ENCODE measurements around the gene FCMR. TPM values are rescaled to one million over a fixed set of nuclear protein-coding genes. Genes with fewer than 3 reads are reported as not detected.

The FCMR gene
- total and polyA plus RNA-seq, 4 donors, result 0.70 to 3.6 (median 1.7) TPM

DNA sequence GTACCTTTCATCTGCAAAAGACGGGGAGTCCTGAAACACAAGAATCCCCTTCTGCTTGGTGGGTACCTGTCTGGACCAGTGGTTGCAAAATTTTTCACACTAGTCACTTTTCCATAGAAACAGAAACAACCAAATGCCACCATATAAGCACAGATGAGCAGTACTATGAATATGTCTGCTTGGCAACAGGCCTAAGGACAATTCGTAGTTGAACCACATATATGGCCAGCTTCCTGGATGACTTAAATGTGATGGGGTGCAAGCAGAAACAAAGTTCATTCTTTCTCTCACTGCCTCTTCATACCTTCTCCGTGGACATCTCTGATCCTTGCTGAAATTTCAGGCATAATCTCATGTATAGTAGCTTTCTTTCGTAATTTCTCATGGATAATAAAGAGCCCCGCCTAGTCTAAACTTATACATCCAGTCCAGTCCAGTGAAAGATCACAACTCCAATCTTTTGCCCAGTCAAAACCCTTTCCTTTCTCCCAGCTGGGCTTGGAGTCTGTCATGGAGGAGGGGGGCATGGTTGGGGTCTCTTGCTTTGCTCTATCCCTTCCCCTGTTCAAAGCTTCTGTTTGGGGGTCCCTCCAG lies 41.5 kb upstream of the FCMR start:
- 89% methylated on average over 5 of the region's 5 CpGs for WGBS

GRCh38 chr1:206962272-206962671 lies 40.5 kb upstream of the FCMR start:
- H3K27me3 ChIP-seq (ENCODE audit: control insufficient read depth in 4 of 4, insufficient read depth in 4 of 4, low read length in 3 of 4), result no peaks in the 10 kb centered on the region
- peaks cover 0 to 10% (median 0%) of the 10 kb centered on the region in 4 donors for H3K36me3 ChIP-seq (ENCODE audit: control insufficient read depth in 4 of 4, insufficient read depth in 3 of 4, low read depth in 1 of 4, low read length in 3 of 4)
- DNase-seq (ENCODE audit: low spot score), result no peak
- H3K9ac ChIP-seq (ENCODE audit: low read depth in 1 of 2, low read length in 2 of 2), result no peak overlapping the region
- H3K4me1 ChIP-seq (ENCODE audit: control insufficient read depth in 4 of 4, insufficient read depth in 4 of 4, low read length in 3 of 4), result peaks cover 0 to 2% (median under 1%) of the 10 kb centered on the region in 4 donors
- WGBS, result 90% methylated on average over 7 of the region's 7 CpGs
- no peak overlapping the region for H3K27ac ChIP-seq (ENCODE audit: low read depth in 1 of 2, low read length in 2 of 2)
- H3K9me3 ChIP-seq (ENCODE audit: control insufficient read depth in 4 of 4, low read length in 3 of 4), result no peaks in the 10 kb centered on the region
- H3K4me3 ChIP-seq (ENCODE audit: low read depth in 1 of 3, low read length in 3 of 3), result no peak overlapping the region
- TF ChIP-seq JUND (IDR thresholded peaks at IDR 0.05) (no peak), NR2F2 (IDR thresholded peaks at IDR 0.05) (no peak), FOXA1 (IDR thresholded peaks at IDR 0.05) (no peak), ZBTB33 (IDR thresholded peaks at IDR 0.05) (no peak), SP1 (IDR thresholded peaks at IDR 0.05) (no peak), EGR1 (IDR thresholded peaks at IDR 0.05; ENCODE audit: low read depth in 2 of 2) (no peak), MAX (IDR thresholded peaks at IDR 0.05) (no peak), HNF4A (conservative IDR thresholded peaks at IDR 0.05) (no peak), GABPA (IDR thresholded peaks at IDR 0.05 in 1 of 2, conservative IDR thresholded peaks at IDR 0.05 in 1 of 2) (no peak)

More for the DNA sequence above, 41.5 kb upstream of the FCMR start:
- Histone ChIP-seq H3K4me3 (ENCODE audit: low read depth in 1 of 3, low read length in 3 of 3) (no peak overlapping the region), H3K9me3 (ENCODE audit: control insufficient read depth in 4 of 4, low read length in 3 of 4) (no peaks in the 10 kb centered on the region), H3K27me3 (ENCODE audit: control insufficient read depth in 4 of 4, insufficient read depth in 4 of 4, low read length in 3 of 4) (no peaks in the 10 kb centered on the region), H3K9ac (ENCODE audit: low read depth in 1 of 2, low read length in 2 of 2) (no peak overlapping the region), H3K36me3 (ENCODE audit: control insufficient read depth in 4 of 4, insufficient read depth in 3 of 4, low read depth in 1 of 4, low read length in 3 of 4) (peaks cover 0 to 10% (median 0%) of the 10 kb centered on the region in 4 donors), H3K27ac (ENCODE audit: low read depth in 1 of 2, low read length in 2 of 2) (no peak overlapping the region), H3K4me1 (ENCODE audit: control insufficient read depth in 4 of 4, insufficient read depth in 4 of 4, low read length in 3 of 4) (peaks cover 0 to 8% (median 4%) of the 10 kb centered on the region in 4 donors)
- TF ChIP-seq REST (IDR thresholded peaks at IDR 0.05), result no peak
- no peak for TF ChIP-seq HNF4A (conservative IDR thresholded peaks at IDR 0.05)
- TF ChIP-seq YY1 (IDR thresholded peaks at IDR 0.05), result no peak
- TF ChIP-seq FOXA2 (IDR thresholded peaks at IDR 0.05), result no peak
- TF ChIP-seq SP1 (IDR thresholded peaks at IDR 0.05), result no peak
- no peak for TF ChIP-seq ZBTB33 (IDR thresholded peaks at IDR 0.05)
- no peak for TF ChIP-seq ATF3 (IDR thresholded peaks at IDR 0.05)
- no peak for TF ChIP-seq FOXA1 (IDR thresholded peaks at IDR 0.05)
- TF ChIP-seq EGR1 (IDR thresholded peaks at IDR 0.05; ENCODE audit: low read depth in 2 of 2), result no peak
- no peak for TF ChIP-seq RAD21 (IDR thresholded peaks at IDR 0.05)
- no peak for TF ChIP-seq NR2F2 (IDR thresholded peaks at IDR 0.05)
- TF ChIP-seq HNF4G (IDR thresholded peaks at IDR 0.05), result no peak
- TF ChIP-seq RXRA (IDR thresholded peaks at IDR 0.05), result no peak
- TF ChIP-seq GABPA (IDR thresholded peaks at IDR 0.05 in 1 of 2, conservative IDR thresholded peaks at IDR 0.05 in 1 of 2), result no peak
- no peak for DNase-seq (ENCODE audit: low spot score)

Data from liver (tissue), 9 donors.